ENCODE data around the gene SLC6A11.

The SLC6A11 gene

GRCh38 chr3:10930666-10931040 lies 114.6 kb downstream of the SLC6A11 start:
- DNase-seq (ENCODE audit: low spot score) = no peak

GRCh38 chr3:10932596-10932995 lies 116.6 kb downstream of the SLC6A11 start:
- DNase-seq (ENCODE audit: low spot score) = no peak

- DNase-seq (ENCODE audit: low spot score) = no peak
These were observed 117.0 kb downstream of the SLC6A11 start for GRCh38 chr3:10933021-10933420.

GRCh38 chr3:10933470-10933804 lies 117.4 kb downstream of the SLC6A11 start:
- DNase-seq (ENCODE audit: low spot score) = no peak

- no peak for DNase-seq (ENCODE audit: low spot score)
These were observed 117.9 kb downstream of the SLC6A11 start for GRCh38 chr3:10933805-10934481.

GRCh38 chr3:10935028-10935427 lies 119.0 kb downstream of the SLC6A11 start:
- no peak for DNase-seq (ENCODE audit: low spot score)

GRCh38 chr3:10935846-10936631 lies 120.0 kb downstream of the SLC6A11 start:
- DNase-seq (ENCODE audit: low spot score) = no peak

- no peak for DNase-seq (ENCODE audit: low spot score)
These were observed 120.7 kb downstream of the SLC6A11 start for GRCh38 chr3:10936686-10937085.

- no peak for DNase-seq (ENCODE audit: low spot score)
These were observed 121.3 kb downstream of the SLC6A11 start for GRCh38 chr3:10937141-10937825.

- no peak for DNase-seq (ENCODE audit: low spot score)
These were observed 123.5 kb downstream of the SLC6A11 start for GRCh38 chr3:10939556-10939955.

- no peak for DNase-seq (ENCODE audit: low spot score)
These were observed 124.1 kb downstream of the SLC6A11 start for GRCh38 chr3:10940106-10940505.

- DNase-seq (ENCODE audit: low spot score) = no peak
These were observed 125.9 kb downstream of the SLC6A11 start for GRCh38 chr3:10941972-10942371.

GRCh38 chr3:10942690-10943205 lies 126.7 kb downstream of the SLC6A11 start:
- no peak for DNase-seq (ENCODE audit: low spot score)

- DNase-seq (ENCODE audit: low spot score) = no peak
These were observed 128.8 kb downstream of the SLC6A11 start for GRCh38 chr3:10944866-10945265.

GRCh38 chr3:10945683-10946287 lies 129.8 kb downstream of the SLC6A11 start:
- DNase-seq (ENCODE audit: low spot score) = peak; percentile 14

GRCh38 chr3:10946526-10946925 lies 130.5 kb downstream of the SLC6A11 start:
- no peak for DNase-seq (ENCODE audit: low spot score)

- no peak for DNase-seq (ENCODE audit: low spot score)
These were observed 132.3 kb downstream of the SLC6A11 start for GRCh38 chr3:10948326-10948725.

- DNase-seq (ENCODE audit: low spot score) = no peak
These were observed 133.2 kb downstream of the SLC6A11 start for GRCh38 chr3:10949197-10949596.

- DNase-seq (ENCODE audit: low spot score) = peak; percentile 26
These were observed 134.7 kb downstream of the SLC6A11 start for GRCh38 chr3:10950476-10951294.

- no peak for DNase-seq (ENCODE audit: low spot score)
These were observed 135.4 kb downstream of the SLC6A11 start for GRCh38 chr3:10951295-10951926.

- DNase-seq (ENCODE audit: low spot score) = no peak
These were observed 136.5 kb downstream of the SLC6A11 start for GRCh38 chr3:10952525-10952924.

Data from LoVo (cell line).